Transverse colon (tissue), 4 donors: ENCODE data around the gene SSH2. TPM values are rescaled to one million over a fixed set of nuclear protein-coding genes. Genes with fewer than 3 reads are reported as not detected.

Source experiments
- DNase-seq: peaks from one replicate; pipeline ENCODE4 v3.0.0-alpha.2; 2019
- H3K27ac ChIP-seq, 4 donors: fragments of 200-600 bp; sonication (generic); 2 replicates each; pipeline ENCODE4 v1.5.1; 2016 to 2018; ENCODE audit warnings: inconsistent platforms in 4 of 4
- H3K27me3 ChIP-seq: fragments of 200-600 bp; sonication (generic); 2 replicates; pipeline ENCODE4 v1.5.1; 2017; ENCODE audit warnings: inconsistent platforms
- H3K36me3 ChIP-seq, 4 donors: fragments of 200-600 bp; sonication (generic); 2 replicates each; pipeline ENCODE4 v1.5.1; 2017 to 2019; ENCODE audit warnings: inconsistent platforms in 4 of 4
- H3K4me1 ChIP-seq, 4 donors: fragments of 200-600 bp; sonication (generic); 2 replicates each; pipeline ENCODE4 v1.5.1; 2017 to 2020; ENCODE audit warnings: inconsistent platforms in 4 of 4
- H3K4me3 ChIP-seq, 4 donors: fragments of 200-600 bp; sonication (generic); 1 replicate in 1 of 4; 2 replicates in 3 of 4; pipeline versions ENCODE4 v1.5.1 to v1.6.1; 2017 to 2019; ENCODE audit warnings: inconsistent platforms in 4 of 4
- H3K9me3 ChIP-seq, 2 donors: fragments of 200-600 bp; sonication (generic); 2 replicates each; pipeline ENCODE4 v1.5.1; 2017 to 2019; ENCODE audit warnings: inconsistent platforms in 2 of 2
- EP300 ChIP-seq: sonication (generic); formaldehyde crosslinking; IDR thresholded peaks from one replicate; pipeline ENCODE4 v1.6.1; 2017; ENCODE audit warnings: antibody characterized with exemption, low read depth
- POLR2A ChIP-seq: fragments of 450-650 bp; IDR thresholded peaks from one replicate; pipeline ENCODE4 v1.6.1; 2016; ENCODE audit warnings: antibody characterized with exemption, mild to moderate bottlenecking, moderate library complexity
- POLR2AphosphoS5 ChIP-seq, 3 donors: sonication (generic); formaldehyde crosslinking; IDR thresholded peaks; one replicate each; pipeline ENCODE4 v1.6.1; 2016; ENCODE audit warnings: antibody characterized with exemption in 3 of 3
- WGBS, 2 donors: methylation state at CpG; one replicate each; pipeline ENCODE4 v1.1.5; 2018; ENCODE audit warnings: low coverage in 1 of 2; 5-methylcytosine and 5-hydroxymethylcytosine counted together
- in situ Hi-C, 4 donors: fragments of 200-750 bp; cut with MboI; loops; one replicate each; pipeline versions ENCODE4 v1.15.0 to v1.15.1; 2017; ENCODE audit warnings: low sequenced_read_pairs in 3 of 4, low pct_ligation_motif_present in 1 of 4, low pct_unique_long_range_greater_than_20kb in 1 of 4
- intact Hi-C: fragments of 100-400 bp; cut with DNase I; formaldehyde crosslinking; loops from one replicate; pipeline ENCODE4 v1.15.1; 2023; ENCODE audit warnings: low total_unique reads
- total RNA-seq, 4 donors: library from RNA; depleted of rRNA; stranded (reverse); fragments of >200 nt; gene quantifications; one replicate each; pipeline ENCODE4 v1.1.0, GENCODE V29; 2016
- TF ChIP-seq, protein P1 (sequence below), 5 experiments: fragments of 200-600 bp in 3 of 5; fragments of 450-650 bp in 2 of 5; sonication (generic) in 3 of 5; IDR thresholded peaks; 1 replicate in 2 of 5; 2 replicates in 3 of 5; pipeline ENCODE4 v1.5.1; 2016 to 2017; ENCODE audit warnings: antibody characterized with exemption in 5 of 5, inconsistent platforms in 3 of 5, mild to moderate bottlenecking in 2 of 5, moderate library complexity in 1 of 5

Gene SSH2
- total RNA-seq, 4 donors from 2014 or later = 15.3 to 99.9 (median 46.0) TPM

DNA sequence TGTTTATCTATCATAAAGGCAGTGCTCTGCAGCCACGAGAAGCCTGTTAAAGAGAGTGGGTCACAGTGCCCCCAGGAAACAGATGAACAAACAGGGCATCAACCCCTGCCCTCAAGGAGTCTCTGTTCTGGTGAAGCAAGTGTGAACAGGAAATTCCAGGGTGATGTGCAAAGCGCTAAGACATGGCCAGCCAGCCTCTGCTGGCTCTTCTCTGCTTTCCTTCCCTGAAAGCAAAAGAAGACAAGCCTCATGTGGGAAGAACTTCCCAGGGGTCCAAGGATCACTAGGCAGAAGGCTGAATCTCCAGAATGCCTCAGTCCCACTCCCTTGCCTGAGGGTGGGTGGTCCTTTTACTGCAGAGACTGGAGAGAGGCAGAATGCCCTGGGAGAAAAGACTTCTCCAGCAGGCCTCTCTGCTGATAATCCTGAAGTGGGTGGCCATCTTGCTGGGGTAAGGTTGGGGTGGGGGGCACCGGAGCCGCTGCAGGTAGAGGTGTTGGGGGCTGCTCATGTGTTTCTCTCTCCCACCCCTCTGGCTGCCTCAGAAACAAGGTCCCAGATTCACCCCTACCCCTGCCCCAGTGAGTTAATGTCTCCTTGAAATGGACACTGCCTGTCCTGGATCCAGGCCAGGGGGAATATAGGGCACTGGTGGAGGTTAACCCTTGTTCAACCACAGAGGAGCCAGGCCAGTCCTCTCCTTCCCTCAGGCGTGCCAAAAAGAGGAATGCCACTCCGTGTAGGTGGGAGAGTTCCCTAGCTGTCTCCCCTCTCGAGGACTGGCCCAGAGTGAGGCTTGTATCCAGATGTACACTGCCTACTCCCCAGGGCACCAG is 334.7 kb downstream of the SSH2 start:
- TF ChIP-seq, protein P1, sequence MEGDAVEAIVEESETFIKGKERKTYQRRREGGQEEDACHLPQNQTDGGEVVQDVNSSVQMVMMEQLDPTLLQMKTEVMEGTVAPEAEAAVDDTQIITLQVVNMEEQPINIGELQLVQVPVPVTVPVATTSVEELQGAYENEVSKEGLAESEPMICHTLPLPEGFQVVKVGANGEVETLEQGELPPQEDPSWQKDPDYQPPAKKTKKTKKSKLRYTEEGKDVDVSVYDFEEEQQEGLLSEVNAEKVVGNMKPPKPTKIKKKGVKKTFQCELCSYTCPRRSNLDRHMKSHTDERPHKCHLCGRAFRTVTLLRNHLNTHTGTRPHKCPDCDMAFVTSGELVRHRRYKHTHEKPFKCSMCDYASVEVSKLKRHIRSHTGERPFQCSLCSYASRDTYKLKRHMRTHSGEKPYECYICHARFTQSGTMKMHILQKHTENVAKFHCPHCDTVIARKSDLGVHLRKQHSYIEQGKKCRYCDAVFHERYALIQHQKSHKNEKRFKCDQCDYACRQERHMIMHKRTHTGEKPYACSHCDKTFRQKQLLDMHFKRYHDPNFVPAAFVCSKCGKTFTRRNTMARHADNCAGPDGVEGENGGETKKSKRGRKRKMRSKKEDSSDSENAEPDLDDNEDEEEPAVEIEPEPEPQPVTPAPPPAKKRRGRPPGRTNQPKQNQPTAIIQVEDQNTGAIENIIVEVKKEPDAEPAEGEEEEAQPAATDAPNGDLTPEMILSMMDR (IDR thresholded peaks at IDR 0.05) = no peak
- no peak for TF ChIP-seq POLR2AphosphoS5 (IDR thresholded peaks at IDR 0.05)
- whole genome bisulfite sequencing, 2 donors = 82% methylated on average over 7 of the region's 7 CpGs; no CpG with 5 or more reads in 1 of the 2 donors
- DNase-seq = no peak
- Histone ChIP-seq H3K36me3 (no peaks in the 10 kb centered on the region), H3K4me3 (no peak overlapping the region), H3K4me1 (peaks cover 25 to 38% (median 34%) of the 10 kb centered on the region in 4 donors), H3K9me3 (no peaks in the 10 kb centered on the region), H3K27ac (no peak overlapping the region), H3K27me3 (no peaks in the 10 kb centered on the region)
- in situ Hi-C loops = no loop called here
- intact Hi-C loops = no loop called here

DNA sequence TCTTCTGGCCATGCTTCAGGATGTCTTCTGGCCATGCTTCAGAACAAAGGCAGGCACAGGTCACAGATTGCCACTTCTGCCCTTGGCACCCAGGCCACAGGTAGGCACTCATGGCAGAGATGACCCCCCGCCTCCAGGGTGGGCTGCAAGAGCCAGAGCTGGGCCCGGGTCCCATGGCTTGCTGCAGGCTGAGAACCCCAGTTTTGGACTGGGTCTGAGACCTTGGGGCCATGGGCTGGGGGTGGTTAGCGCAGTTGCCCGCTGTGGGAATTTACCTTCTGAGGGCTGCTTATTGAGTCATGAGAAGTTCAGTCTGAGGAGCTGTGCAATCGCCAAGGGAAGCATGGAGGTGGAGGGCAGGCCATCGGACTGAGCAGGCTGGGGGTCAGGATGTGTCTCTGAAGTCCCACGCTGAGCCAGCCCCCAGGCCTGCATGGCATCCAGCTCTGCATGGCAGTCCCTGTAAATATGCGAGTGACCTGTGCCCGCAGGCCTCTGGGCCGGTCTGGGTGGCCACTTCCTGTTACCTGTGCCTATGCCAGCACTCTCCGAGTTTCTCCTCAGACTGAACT is 335.4 kb downstream of the SSH2 start:
- Histone ChIP-seq H3K27me3 (no peaks in the 10 kb centered on the region), H3K36me3 (no peaks in the 10 kb centered on the region), H3K9me3 (no peaks in the 10 kb centered on the region), H3K4me1 (peaks cover 31 to 45% (median 41%) of the 10 kb centered on the region in 4 donors), H3K27ac (no peak overlapping the region), H3K4me3 (peak overlapping the region in 1 of 4 donors; percentile 72)
- intact Hi-C loops = no loop called here
- TF ChIP-seq, protein P1 (IDR thresholded peaks at IDR 0.05) = no peak
- no peak for TF ChIP-seq POLR2A
- no peak for TF ChIP-seq EP300
- no peak for TF ChIP-seq POLR2AphosphoS5 (IDR thresholded peaks at IDR 0.05)
- WGBS, 2 donors = 90% methylated on average over 11 of the region's 11 CpGs; no CpG with 5 or more reads in 1 of the 2 donors
- peak; percentile 7 for DNase-seq
- in situ Hi-C loops = no loop called here

DNA sequence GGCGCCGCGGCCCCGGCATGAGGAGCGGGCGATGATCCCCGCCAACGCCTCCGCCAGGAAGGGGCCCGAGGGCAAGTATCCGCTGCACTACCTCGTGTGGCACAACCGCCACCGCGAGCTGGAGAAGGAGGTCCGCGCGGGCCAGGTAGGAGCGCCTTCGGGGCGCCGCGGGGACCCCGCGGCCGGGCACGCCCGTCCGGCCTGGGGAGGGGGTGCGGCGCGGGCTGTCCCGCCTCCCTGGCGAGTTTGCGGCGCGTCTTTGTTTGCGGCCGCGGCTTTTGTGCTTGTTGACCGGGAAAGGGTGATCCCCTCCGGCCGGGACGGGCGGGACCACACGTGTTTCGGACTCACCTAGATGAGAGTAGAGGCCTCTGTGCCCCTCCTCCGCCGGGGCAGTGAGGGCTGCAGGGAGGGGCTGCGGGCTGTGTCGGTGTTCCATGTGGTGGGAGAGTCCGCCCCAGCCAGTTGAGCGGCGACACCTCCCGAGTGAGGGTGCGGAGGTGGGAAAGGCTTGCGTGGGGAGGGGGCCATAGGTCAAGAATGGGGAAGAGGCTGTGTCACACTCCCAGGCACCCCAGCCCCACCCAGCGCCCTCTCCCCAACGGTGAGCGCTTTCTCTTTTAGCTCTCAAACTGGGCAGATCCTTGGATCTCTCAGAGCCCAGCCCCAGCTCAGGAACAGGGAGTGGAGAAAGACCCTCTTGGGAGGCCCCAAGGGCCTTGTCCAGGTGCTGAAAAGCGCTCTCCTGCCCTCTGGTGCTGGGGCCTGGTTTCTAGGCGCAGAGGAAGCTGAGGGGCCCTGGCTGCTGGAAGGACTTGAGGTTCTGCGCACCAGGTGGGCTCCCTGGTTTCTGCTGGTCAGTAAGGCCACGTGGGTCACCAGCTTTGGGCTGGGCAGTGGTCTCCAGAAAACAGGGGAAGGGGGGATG is 336.2 kb downstream of the SSH2 start:
- H3K27ac ChIP-seq = peak overlapping the region in 3 of 4 donors; percentile 3 to 39 (median 17)
- no peak for TF ChIP-seq POLR2AphosphoS5 (IDR thresholded peaks at IDR 0.05)
- TF ChIP-seq, protein P1 (IDR thresholded peaks at IDR 0.05) = peak in 1 of 5 experiments; percentile 23
- H3K27me3 ChIP-seq = no peaks in the 10 kb centered on the region
- peaks cover 31 to 45% (median 41%) of the 10 kb centered on the region in 4 donors for H3K4me1 ChIP-seq
- in situ Hi-C loops (no loop called here), intact Hi-C loops (no loop called here)
- no peaks in the 10 kb centered on the region for H3K36me3 ChIP-seq
- H3K4me3 ChIP-seq = peak overlapping the region; percentile 28 to 72 (median 62)
- peak; percentile 23 for DNase-seq
- WGBS, 2 donors = 14% methylated on average over 29 of the region's 64 CpGs; no CpG with 5 or more reads in 1 of the 2 donors
- H3K9me3 ChIP-seq = no peaks in the 10 kb centered on the region
